ENCODE measurements around the gene AGMAT. TPM values are rescaled to one million over a fixed set of nuclear protein-coding genes. Genes with fewer than 3 reads are reported as not detected.
A peak's percentile ranks its signal among the peaks of the same experiment; 100 is the strongest.

The AGMAT gene
- total and polyA plus RNA-seq, 9 of the 15 experiments (the other 6 are each of a cell fraction or from before 2014, with no cell fraction given) = not detected

DNA sequence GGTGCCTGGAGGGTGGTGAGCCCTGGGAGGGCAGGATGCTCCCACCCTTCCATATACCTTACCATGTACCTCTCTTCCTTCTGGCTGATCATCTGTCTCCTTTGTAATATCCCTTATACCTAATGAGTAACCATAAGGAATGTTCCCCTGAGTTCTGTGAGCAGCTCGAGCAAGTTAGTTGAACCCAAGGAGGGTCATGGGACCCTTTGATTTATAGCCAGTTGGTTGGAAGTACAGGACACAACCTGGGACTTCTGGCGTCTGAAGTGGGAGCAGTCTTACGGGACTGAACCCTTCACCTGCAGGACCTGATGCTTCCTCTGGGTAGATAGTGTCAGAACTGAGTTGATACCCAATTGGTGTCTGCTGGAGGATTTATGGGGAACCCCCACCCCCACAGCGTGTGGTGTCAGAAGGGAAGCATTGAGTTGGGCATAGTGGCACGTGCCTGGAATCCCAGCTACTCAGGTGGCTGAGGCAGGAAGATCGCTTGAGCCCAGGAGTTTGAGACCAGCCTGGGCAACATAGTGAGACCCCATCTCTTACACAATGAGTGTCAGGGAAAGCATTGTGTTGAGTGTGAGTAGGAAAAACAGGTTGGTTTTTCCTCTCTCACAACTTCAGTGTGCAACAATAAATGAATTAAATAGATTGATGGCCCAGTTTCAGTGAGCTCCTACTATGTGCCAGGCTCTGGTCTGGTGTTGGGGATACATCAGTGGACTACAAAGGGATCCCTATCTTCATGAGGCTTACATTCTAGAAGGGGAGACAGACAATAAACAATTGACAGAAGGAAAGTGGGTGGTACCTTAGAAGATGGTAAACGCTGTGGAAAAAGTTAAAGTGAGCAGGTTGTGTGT is 42.2 kb downstream of the AGMAT start:
- Histone ChIP-seq H3K36me3 (ENCODE audit: control insufficient read depth, insufficient read depth, low read length) (peaks cover 78% of the 10 kb centered on the region), H3K4me3 (no peak overlapping the region), H2AFZ (ENCODE audit: low read depth, low read length) (peak overlapping the region; percentile 64), H3K27me3 (ENCODE audit: control insufficient read depth in 2 of 2, insufficient read depth in 2 of 2, low read length in 2 of 2) (no peaks in the 10 kb centered on the region), H3K9ac (ENCODE audit: insufficient read depth in 1 of 2, low read depth in 2 of 2, low read length in 2 of 2) (peak overlapping the region; percentile 8 to 74; a peak in 3 of 4 replicates), H4K20me1 (replicated peaks; ENCODE audit: control insufficient read depth, insufficient read depth, low read length) (no peaks in the 10 kb centered on the region), H3K4me2 (ENCODE audit: insufficient read depth, low read length) (peak overlapping the region; percentile 81), H3K9me3 (replicated peaks; ENCODE audit: control insufficient read depth, insufficient read depth, low read depth, low read length) (no peaks in the 10 kb centered on the region), H3K79me2 (ENCODE audit: control insufficient read depth, insufficient read depth, low read length) (no peaks in the 10 kb centered on the region), H3K4me1 (replicated peaks in 1 of 2; ENCODE audit: control insufficient read depth in 2 of 2, insufficient read depth in 2 of 2, low read length in 2 of 2) (peaks cover 16 to 37% of the 10 kb centered on the region in 2 experiments), H3K27ac (ENCODE audit: extremely low read depth, low read depth, low read length) (peak overlapping the region; percentile 98), H3K9me1 (ENCODE audit: control insufficient read depth, insufficient read depth, low read length) (no peaks in the 10 kb centered on the region)
- FAIRE-seq (no peak), DNase-seq (ENCODE audit: extremely low read depth in 1 of 4, low spot score in 3 of 4) (no peak), ATAC-seq (no peak; the same call in 2 of the 3 replicates)
- ChIA-PET POLR2A (interaction anchor here (1.3 to 2.0 kb wide), 3 partner anchors 11 to 195 kb away, joined by 3 to 7 read pairs (median 4); partner anchors contain the start of gene DNAJC16), CTCF (ENCODE audit: low intra/inter-chr PET ratio) (no interaction called here)
- 51% methylated on average over 7 of the region's 7 CpGs for WGBS (ENCODE audit: insufficient coverage, low coverage, missing lambda C conversion rate)
- intact Hi-C loops (cut with micrococcal nuclease) (loop anchor here (2.0 to 5.0 kb wide), 2 partner anchors 16 to 80 kb away; partner anchors contain the start of gene DNAJC16), in situ Hi-C loops (cut with MboI) (no loop called here)
- BruUV-seq (replicated peaks) = no TSS peak
- TF ChIP-seq NR2F6 (CRISPR knock-in tag; IDR thresholded peaks at IDR 0.05) = 0 out of 2 replicates have a peak, but pooled peaks have one; percentile 17
- TF ChIP-seq ARNT (IDR thresholded peaks at IDR 0.05) = no peak
- peak; percentile 56 to 61; a peak in 3 of 4 replicates for TF ChIP-seq KDM1A (IDR thresholded peaks at IDR 0.05)
- no peak for TF ChIP-seq DPF2 (IDR thresholded peaks at IDR 0.05)
- TF ChIP-seq CEBPG (CRISPR knock-in tag; IDR thresholded peaks at IDR 0.05) = peak; percentile 6; the same call in 1 of the 2 replicates
- TF ChIP-seq CEBPG (tag; conservative IDR thresholded peaks at IDR 0.05 in 1 of 2, IDR thresholded peaks at IDR 0.05 in 1 of 2) = no peak
- TF ChIP-seq ZNF121 (CRISPR knock-in tag; conservative IDR thresholded peaks at IDR 0.05) = peak; percentile 100
- 0 out of 2 replicates have a peak, but pooled peaks have one; percentile 33 for TF ChIP-seq SMARCA5 (IDR thresholded peaks at IDR 0.05)
- TF ChIP-seq CSDE1 (IDR thresholded peaks at IDR 0.05) = 0 out of 4 replicates have a peak, but pooled peaks of 1 of the 2 experiments have one; percentile 16
- peak; percentile 88 for TF ChIP-seq BCOR (IDR thresholded peaks at IDR 0.05)
- TF ChIP-seq SRSF3 (IDR thresholded peaks at IDR 0.05; ENCODE audit: insufficient read depth, low read length) = no peak
- TF ChIP-seq ZKSCAN1 (IDR thresholded peaks at IDR 0.05; ENCODE audit: low read depth, low read length) = peak; percentile 90
- TF ChIP-seq ZNF76 (CRISPR knock-in tag; IDR thresholded peaks at IDR 0.05; ENCODE audit: borderline replicate concordance) = no peak
- 0 out of 2 replicates have a peak, but pooled peaks have one; percentile 31 for TF ChIP-seq BHLHE40 (IDR thresholded peaks at IDR 0.05; ENCODE audit: low read length)
- TF ChIP-seq MAFF (IDR thresholded peaks at IDR 0.05; ENCODE audit: low read length) = no peak
- peak; percentile 35 to 95; a peak in 1 of 4 replicates for TF ChIP-seq KDM4B (IDR thresholded peaks at IDR 0.05; ENCODE audit: borderline replicate concordance in 2 of 2, low read depth in 1 of 2)
- TF ChIP-seq RBM25 (IDR thresholded peaks at IDR 0.05; ENCODE audit: low read depth, low read length, severe bottlenecking) = peak; percentile 65
- peak in 1 of 2 experiments; percentile 22; a peak in 1 of 3 replicates for TF ChIP-seq CBX3 (IDR thresholded peaks at IDR 0.05; ENCODE audit: borderline replicate concordance in 1 of 2, low read length in 2 of 2)
- TF ChIP-seq TRIM24 (IDR thresholded peaks at IDR 0.05) = peak in 1 of 2 experiments; percentile 6; a peak in 1 of 4 replicates
- TF ChIP-seq MECOM (CRISPR knock-in tag; IDR thresholded peaks at IDR 0.05) = 0 out of 2 replicates have a peak, but pooled peaks have one; percentile 63
- TF ChIP-seq, protein P1, sequence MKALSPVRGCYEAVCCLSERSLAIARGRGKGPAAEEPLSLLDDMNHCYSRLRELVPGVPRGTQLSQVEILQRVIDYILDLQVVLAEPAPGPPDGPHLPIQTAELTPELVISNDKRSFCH (CRISPR knock-in tag; IDR thresholded peaks at IDR 0.05) = no peak
- TF ChIP-seq, protein P1 (tag; IDR thresholded peaks at IDR 0.05) = peak; percentile 14; the same call in 1 of the 2 replicates
- TF ChIP-seq SIN3B (IDR thresholded peaks at IDR 0.05; ENCODE audit: low read depth) = no peak
- TF ChIP-seq ZNF583 (CRISPR knock-in tag; IDR thresholded peaks at IDR 0.05) = no peak
- TF ChIP-seq ELF1 (tag; IDR thresholded peaks at IDR 0.05) = no peak

Measured in K562 (cell line).